AML-193 (cell line): ENCODE results near the gene ZNF284.

ENCODE experiments used
- DNase-seq, 2 experiments: peaks; one replicate each; lab custom pipeline; 2025; lab: John Stamatoyannopoulos, UW

The ZNF284 gene

DNA sequence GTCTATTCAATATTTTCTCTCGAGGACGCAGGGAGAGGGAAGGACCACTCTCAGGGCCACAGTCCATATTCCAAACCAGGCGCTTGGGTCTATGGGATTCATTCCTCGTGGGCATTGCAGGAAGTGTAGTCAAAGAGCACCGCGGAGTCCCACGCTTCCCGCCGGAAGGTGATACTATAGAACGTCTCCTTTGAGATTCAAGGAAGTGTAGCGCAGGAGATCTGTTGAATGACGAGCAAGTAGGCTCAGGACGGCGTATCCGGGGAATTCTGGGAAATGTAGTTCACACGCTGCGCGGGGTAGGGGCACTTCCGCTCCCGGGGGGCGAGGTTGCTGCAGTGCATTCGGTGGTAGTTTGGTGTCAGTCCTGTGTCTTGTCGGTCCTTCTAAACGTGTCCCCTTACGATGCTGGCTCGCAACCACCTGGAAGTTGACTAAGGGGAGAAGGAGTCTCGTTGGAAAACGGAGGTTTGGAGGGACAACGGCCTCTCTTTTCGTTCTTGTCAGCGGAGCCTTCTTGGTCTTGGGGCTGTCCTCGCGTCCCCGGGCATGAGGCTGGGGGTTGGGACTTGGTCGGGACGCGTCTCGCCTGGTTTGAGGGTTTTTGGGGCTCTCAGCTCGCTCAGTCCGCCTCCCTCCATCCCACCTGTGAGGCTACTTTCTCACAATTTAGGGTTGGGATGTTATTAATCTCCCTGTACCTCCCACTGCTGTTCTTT, at the start of gene ZNF284:
TSS of gene ZNF284 (plus strand) at position 336 of the 719 bp plus-strand sequence. CDS start 4,231 bp downstream, outside the sequence.
- DNase-seq: peak; percentile 90 to 91

DNA sequence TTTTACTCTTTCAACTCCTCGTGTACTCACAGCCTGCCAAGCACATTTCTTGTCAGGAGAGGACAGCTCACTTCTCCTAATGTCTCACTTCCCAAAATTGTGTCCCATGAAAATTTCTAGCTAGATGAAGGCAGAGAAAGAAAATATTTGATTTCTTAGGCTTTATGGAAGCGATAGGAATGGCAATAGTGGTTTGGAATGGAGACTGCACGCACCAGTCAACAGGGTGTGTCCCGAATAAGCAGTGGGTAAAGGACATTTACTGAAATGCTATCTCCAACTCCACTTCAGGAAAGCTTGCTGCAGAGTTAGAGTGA, 47.1 kb upstream of the ZNF284 start:
- no peak for DNase-seq

DNA sequence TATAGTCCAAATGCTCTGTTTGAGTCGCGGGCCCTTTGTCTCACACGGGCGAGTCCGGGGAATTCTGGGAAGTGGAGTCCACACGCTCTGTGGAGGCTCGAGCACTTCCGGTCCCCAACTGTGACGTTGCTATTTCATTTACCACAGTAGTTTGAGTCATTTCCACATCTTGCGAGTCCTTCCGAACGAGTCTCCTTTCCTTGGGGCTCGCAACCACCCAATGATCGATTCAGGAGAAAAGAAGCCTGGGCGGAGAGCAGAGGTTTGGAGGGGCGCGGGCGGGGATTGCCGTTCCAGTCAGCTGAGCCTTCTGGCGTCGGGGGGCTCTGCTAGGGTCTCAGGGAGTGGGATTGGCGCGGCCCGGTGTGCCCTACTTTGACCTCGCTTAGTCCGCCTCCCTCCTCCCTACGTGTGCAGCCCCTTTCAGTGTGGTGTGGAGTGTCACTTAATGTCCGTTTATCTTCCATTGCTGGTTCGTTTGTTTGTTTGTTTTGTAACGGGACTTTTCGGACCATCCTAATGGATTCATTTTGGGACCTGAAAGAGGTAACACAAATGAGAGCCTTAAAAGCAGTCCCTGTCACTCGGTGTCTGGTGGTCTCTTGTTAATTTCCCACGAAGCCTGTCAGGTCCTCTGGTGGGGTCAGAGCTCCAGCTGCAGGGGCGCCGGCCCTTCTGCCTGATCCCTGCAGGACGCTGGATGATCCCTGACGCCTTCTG, 46.6 kb upstream of the ZNF284 start, which contains the start of gene ZNF222:
TSS of gene ZNF222 (plus strand) at position 163 of the 720 bp plus-strand sequence. CDS start at position 221, 58 bp downstream.
- peak; percentile 86 to 91 for DNase-seq

DNA sequence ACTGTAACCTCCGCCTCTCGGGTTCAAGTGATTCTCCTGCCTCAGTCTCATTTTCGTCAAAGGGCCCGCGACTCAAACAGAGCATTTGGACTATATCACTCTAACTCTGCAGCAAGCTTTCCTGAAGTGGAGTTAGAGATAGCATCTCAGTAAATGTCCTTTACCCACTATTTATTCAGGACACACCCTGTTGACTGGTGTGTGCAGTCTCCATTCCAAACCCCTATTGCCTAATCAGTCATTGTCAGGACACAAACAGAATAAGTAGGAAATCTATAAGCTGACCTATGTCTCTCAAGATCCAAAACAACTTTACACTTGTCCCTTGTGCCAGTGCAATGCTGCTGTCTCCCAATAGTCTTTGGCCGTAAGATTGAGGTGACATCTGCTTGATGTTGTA, 45.3 kb upstream of the ZNF284 start:
- DNase-seq: no peak

- DNase-seq: no peak
Measured at GRCh38 chr19:44032001-44032610, 39.9 kb upstream of the ZNF284 start.

GRCh38 chr19:44042147-44042546, 29.8 kb upstream of the ZNF284 start:
- no peak for DNase-seq

GRCh38 chr19:44050740-44051649, 21.0 kb upstream of the ZNF284 start:
- peak; percentile 28 to 30 for DNase-seq

DNA sequence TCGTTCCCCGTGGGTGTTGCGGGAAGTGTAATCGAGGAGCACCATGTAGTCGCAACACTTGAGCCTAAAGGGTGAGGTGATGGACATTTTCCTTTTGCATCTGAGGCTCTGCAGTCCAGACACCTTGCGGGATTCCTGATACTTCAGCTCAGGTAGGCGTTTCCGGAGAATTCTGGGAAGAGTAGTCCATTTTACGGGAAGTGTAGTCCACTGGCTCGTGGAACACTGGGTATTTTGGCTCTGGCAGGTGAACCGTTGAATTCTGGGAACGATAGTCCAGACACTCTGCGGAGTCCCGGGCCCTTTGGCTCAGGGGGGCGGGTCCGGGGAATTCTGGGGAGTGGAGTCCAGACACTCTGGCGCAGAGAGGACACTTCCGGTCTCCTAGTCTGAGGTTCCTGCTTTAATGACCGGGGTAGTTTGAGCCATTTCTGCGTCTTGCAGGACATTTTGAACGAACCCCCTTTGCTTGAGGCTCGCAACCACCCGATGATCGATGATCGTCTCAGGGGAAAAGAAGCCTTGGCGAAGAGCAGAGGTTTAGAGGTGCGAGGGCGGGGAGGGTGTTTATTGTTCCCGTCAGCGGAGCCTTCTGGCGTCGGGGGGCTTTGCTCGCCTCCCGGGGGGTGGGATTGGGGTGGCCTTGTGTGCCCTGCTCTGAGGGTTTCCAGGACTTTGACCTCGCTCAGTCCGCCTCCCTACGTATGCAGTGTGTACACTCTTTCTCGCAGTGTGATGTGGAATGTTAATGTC, 20.1 kb upstream of the ZNF284 start, which contains the start of gene ZNF223:
TSS of gene ZNF223 (plus strand) at position 387 of the 753 bp plus-strand sequence. CDS start 3,141 bp downstream, outside the sequence.
- DNase-seq: peak; percentile 40 to 50

- no peak for DNase-seq
Measured at GRCh38 chr19:44055870-44056269, 16.1 kb upstream of the ZNF284 start.

DNA sequence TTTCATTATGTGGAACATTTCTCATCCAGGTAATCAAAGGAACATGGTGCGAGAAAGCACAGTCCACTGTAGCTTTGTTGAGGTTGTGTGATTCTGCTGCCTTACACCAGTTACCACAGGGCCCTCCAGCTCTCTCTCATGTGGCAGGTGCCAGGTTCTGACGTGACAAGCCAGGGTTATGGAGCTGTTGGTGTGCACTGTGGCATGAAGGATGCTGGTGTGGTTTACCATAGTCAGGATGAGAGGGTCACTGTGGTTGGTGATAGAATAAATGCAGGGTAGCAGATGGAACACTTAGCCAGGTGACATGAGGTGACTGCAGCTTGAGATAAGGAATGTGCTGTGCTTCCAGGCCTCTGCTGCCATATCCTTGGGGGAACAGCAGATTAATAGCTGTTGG, 12.7 kb upstream of the ZNF284 start:
- DNase-seq: no peak

- DNase-seq: no peak
Measured at GRCh38 chr19:44061038-44061437, 10.9 kb upstream of the ZNF284 start.

- no peak for DNase-seq
Measured at GRCh38 chr19:44066305-44066704, 5.7 kb upstream of the ZNF284 start.

GRCh38 chr19:44069415-44069814, 2.5 kb upstream of the ZNF284 start:
- no peak for DNase-seq

- DNase-seq: peak in 1 of 2 experiments; percentile 16
Measured at GRCh38 chr19:44072543-44073401, 813 bp downstream of the ZNF284 start.

DNA sequence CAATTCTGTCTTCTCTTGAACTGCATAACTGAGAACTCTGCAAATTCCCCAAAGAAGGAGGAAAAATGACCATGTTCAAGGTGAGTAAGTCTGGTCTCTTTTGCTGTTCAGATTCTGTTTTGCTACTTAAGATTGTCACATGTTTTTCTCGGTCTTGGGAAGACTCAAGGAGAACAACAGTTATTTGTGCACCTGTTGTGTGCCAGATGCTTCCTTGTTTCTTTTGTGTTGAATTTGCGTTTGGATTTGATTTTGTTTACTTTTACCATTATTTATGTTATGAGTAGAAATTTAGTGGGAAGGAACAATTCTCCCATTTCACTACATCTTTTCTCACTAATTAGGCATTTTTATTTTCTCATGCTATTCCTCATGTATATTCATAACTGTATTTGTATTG, 4.4 kb downstream of the ZNF284 start:
- DNase-seq: no peak

DNA sequence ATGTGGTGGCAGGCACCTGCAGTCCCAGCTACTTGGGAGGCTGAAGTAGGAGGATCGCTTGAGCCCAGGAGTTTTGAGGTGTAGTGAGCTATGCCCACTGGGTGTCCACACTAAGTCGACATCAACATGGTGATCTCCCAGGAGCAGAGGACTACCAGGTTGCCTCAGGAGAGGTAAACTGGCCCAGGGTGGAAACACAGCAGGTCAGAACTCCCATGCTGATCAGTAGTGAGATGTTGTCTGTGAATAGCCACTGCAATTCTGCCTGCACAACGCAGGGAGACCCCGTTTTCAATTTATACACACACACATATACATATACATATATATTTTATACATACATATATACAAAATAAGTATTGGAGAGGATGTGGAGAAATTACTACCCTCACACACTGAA, 20.1 kb downstream of the ZNF284 start:
- DNase-seq: no peak

- peak; percentile 91 to 93 for DNase-seq
Measured at GRCh38 chr19:44093931-44094765, 22.2 kb downstream of the ZNF284 start, which contains the start of gene ZNF224. ZNF224 (plus strand) TSS chr19:44094361; CDS start chr19:44097874, 3,513 bp downstream.

GRCh38 chr19:44107751-44108150, 35.8 kb downstream of the ZNF284 start:
- no peak for DNase-seq

DNA sequence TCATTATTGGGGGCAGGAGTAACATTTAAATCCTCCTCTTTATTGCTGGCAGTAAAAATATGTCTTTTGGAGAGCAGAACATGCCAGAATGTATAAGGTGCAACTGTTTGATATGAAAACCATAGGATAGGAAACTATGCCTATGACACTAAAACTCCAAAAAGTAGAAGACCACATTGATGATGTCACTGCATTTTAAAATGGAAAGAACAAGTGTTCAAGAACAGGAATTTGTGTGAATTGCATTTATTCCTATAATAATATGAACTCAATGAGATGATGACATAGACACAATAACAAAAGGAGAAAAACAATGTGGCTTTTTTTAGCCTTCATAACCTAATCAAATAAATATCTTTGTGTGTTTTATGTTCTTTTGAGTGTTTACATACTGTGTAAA, 37.5 kb downstream of the ZNF284 start:
- DNase-seq: no peak
